ENCODE measurements around the gene TGFBR3.

GRCh38 chr1:91919962-91920361 is 34.0 kb upstream of the TGFBR3 start:
- TF ChIP-seq CTCF (CRISPR knock-in tag; IDR thresholded peaks at IDR 0.05) (no peak), FOXA1 (IDR thresholded peaks at IDR 0.05) (no peak), FOXA1 (CRISPR knock-in tag; IDR thresholded peaks at IDR 0.05) (no peak), RBM22 (optimal IDR thresholded peaks at IDR 0.05; ENCODE audit: low read length) (no peak), ZNF121 (CRISPR knock-in tag; IDR thresholded peaks at IDR 0.05) (no peak), MXI1 (IDR thresholded peaks at IDR 0.05; ENCODE audit: borderline replicate concordance, low read depth, low read length) (no peak), SP1 (IDR thresholded peaks at IDR 0.05) (no peak), SP1 (CRISPR knock-in tag; IDR thresholded peaks at IDR 0.05) (no peak), ZNF280B (CRISPR knock-in tag; IDR thresholded peaks at IDR 0.05; ENCODE audit: borderline replicate concordance) (no peak), POLR2A (IDR thresholded peaks at IDR 0.05; ENCODE audit: insufficient read depth in 1 of 2, low read depth in 2 of 2, low read length in 2 of 2) (no peak), EZH2 (conservative IDR thresholded peaks at IDR 0.05; ENCODE audit: low read depth, low read length) (no peak), RFX5 (IDR thresholded peaks at IDR 0.05; ENCODE audit: low read depth, low read length) (no peak), ZNF34 (CRISPR knock-in tag; IDR thresholded peaks at IDR 0.05; ENCODE audit: borderline replicate concordance) (no peak), MAFK (conservative IDR thresholded peaks at IDR 0.05 in 1 of 2, IDR thresholded peaks at IDR 0.05 in 1 of 2; ENCODE audit: low read length in 2 of 2) (no peak)
